Glomerular visceral epithelial cell (primary cell): Measurements from ENCODE around the gene CMTM3.
"Not testable (repeated sequence)": the region's sequence is repeated elsewhere in the genome, so short reads cannot be mapped to it uniquely, and the experiment has no call there.

ENCODE experiments used
- DNase-seq: peaks from one replicate; pipeline ENCODE4 v3.0.0-alpha.2; 2016; ENCODE audit errors: extremely low spot score

The CMTM3 gene

GRCh38 chr16:66581246-66581952, 23.1 kb upstream of the CMTM3 start:
- no peak for DNase-seq

DNA sequence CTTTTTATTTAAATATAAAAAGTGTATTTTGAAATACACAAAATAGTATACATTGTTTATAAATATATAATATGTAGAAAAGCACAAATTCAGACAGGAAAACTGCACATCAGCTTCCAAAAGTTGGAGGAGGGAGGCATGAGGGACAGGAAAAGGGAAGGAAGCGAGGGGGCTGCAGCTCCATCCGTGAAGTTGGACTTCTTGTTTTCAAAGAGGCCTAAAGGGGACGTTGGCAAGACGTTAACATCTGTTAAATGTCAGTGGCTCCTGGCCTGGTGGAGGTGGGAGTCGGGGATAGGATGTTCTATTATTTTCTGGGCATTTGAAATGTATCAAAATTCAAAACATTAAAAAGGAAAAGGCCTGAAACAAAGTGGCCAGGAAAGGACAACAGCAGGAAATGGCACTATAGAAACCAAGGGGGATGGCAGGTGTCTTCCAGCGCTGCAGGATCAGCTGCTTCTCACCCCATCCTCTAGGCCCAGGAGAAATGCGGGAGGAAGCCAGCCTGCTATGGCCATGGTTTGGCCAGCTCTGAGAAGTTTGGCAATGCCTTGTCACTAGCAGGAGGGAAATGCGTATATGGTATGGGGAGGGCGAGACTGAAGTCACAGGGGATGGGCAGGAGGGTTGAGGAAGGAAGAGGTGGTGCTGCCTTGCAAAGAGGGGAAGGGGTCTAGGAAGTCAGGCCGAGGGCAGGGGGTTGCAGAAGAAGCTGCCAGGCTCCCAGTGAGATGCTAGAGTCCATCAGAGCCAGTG, 18.8 kb upstream of the CMTM3 start:
- no peak for DNase-seq

DNA sequence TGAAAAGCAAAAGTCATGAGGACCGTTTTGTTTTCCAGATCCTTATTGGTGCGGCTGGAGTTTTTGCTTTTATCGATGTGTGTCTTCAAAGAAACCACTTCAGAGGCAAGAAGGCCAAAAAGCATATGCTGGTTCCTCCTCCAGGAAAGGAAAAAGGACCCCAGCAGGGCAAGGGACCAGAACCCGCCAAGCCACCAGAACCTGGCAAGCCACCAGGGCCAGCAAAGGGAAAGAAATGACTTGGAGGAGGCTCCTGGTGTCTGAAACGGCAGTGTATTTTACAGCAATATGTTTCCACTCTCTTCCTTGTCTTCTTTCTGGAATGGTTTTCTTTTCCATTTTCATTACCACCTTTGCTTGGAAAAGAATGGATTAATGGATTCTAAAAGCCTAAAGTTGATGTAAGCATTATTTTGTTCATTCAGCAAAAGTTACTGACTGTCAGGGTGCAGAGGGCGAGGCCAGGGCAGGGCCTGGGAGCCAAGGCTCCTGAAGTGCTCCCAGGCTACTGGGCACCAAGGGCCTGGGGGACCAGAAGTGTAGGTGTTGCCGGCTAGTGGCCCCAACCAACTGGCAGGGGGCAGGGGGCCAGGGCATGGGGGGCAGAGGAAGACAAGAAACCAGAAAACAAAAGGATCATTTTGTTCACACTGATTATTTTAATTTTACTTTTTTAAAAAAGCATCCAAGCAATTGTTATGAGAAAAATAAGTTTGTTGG, 16.5 kb upstream of the CMTM3 start:
- DNase-seq, result no peak

GRCh38 chr16:66588981-66589713, 15.4 kb upstream of the CMTM3 start:
- DNase-seq, result no peak

GRCh38 chr16:66590322-66590721, 14.2 kb upstream of the CMTM3 start:
- DNase-seq, result no peak

DNA sequence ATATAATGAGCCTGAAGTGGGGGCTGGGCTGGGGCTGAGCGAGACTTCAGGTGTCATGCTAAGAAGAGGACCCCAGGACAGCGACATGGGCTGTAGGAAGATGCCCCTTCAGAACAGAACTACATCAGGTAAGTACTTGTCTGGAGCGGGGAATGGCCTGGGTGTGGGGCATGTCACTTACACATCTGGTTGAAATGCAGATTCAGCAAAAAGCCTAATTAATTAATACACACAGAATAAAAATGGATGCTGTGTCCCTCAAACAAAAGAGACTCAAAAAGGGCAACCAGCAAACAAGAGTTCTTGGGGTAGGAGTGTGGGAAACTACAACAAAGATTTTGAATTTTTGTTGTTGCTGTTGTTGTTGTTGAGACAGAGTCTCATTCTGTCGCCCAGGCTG, 13.5 kb upstream of the CMTM3 start:
- DNase-seq, result no peak

DNA sequence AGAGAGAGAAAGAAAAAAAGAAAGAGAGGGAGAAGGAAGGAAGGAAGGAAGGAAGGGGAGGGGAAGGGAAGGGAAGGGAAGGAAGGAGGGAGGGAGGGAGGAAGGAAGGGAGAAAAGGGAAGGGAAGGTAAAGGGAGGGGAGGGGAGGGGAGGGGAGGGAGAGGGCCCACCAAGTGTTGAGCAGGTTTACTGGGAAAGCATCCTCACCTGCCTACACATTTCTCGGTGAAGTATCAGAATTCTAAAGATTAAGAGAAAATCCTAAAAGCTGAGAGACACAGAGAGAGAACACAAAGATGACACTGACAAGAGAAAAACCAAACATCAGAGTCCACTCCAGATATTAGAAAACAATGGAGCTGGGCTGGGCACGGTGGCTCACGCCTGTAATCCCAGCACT, 12.3 kb upstream of the CMTM3 start:
- no peak for DNase-seq

GRCh38 chr16:66592814-66593213, 11.7 kb upstream of the CMTM3 start:
- DNase-seq, result no peak

GRCh38 chr16:66594739-66595138, 9.8 kb upstream of the CMTM3 start:
- no peak for DNase-seq

DNA sequence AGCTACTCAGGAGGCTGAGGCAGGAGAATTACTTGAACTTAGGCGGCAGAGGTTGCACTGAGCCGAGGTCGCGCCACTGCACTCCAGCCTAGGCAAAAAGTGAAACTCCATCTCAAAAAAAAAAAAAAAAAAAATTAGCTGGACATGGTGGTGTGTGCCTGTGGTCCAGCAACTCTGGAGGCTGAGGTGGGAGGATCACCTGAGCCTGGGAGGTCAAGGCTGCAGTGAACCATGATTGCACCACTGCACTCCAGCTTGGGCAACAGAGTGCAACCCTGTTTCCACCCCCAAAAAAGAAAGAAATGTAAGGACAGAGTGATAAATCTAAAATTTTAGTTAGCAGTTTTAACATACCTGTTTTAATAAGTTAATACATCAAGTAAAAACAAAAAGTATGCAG, 7.9 kb upstream of the CMTM3 start:
- DNase-seq, result not testable (repeated sequence)

DNA sequence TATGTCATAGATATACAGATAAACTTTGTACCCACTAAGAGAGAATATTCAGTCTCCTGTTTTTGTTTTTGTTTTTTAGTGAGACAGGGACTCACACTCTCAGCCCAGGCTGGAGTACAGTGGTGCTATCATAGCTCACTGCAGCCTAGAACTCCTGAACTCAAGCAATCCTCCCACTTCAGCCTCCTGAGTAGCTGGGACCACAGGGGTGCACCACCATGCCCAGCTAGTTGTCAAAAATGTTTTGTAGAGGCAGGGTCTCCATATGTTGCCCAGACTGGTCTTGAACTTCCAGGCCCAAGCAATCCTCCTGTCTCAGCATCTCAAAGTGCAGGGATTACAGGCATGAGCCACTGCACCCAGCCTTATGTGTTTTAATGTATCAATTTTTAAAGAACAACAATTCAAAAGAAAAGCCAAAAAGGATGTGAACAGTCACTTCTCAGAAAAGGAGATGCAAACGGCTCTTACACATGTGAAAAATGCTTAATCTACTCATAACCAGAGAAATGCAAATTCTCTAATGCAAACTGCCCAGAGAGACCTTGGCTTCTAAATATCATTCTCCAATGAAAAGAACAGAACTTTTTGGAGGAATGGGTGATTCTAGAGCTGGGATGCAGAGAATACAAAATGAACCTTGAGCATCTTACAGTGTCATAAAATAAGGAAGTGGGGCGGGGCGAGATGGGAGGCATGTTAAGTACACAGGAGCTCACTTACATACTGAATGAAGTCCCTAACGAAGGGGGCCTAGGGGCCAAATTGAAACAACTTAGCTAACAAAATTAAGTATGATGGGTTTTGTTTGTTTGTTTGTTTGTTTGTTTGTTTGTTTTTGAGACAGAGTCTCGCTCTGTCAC, 7.3 kb upstream of the CMTM3 start:
- no peak for DNase-seq

- no peak for DNase-seq
Measured at GRCh38 chr16:66598111-66598510, 6.4 kb upstream of the CMTM3 start.

DNA sequence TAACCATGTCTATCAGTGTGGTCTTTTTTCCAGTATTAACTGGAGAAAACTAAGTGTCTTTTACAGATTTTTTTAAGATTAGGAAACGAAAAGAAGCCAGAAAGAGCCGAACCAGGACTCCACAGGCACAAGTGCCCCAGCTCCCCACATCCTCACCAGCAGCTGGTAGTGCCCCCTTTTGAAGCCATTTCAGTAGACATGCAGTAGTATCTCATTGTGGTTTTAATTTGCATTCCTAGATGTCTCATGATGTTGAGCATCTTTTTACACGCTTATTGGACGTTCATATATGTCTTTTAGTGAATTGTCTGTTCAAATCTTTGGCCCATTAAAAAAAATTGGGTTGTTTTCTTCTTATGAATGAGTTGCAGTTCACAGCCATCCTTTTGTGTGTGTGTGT, 4.8 kb upstream of the CMTM3 start:
- no peak for DNase-seq

GRCh38 chr16:66600477-66600876, 4.0 kb upstream of the CMTM3 start:
- DNase-seq, result no peak

DNA sequence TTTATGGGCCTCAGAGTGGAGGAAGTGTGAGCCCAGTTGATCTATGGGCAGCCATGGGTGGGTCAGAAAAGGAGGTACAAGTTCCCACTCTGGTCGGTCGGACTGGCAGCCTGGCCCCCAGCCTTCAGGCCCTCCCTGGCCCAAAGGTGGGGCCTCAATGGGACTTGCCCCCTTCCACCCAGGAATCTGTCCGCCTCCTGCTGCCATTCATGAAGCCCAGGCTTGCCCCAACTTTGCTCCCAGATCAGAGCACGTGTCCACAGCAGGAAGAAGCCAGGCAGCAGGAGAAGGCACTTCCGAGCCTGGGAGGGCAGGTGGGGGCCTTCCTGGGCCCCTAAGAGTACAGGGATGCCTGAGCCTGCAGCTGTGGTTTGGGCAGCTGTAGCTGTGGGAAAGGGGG, 3.0 kb upstream of the CMTM3 start:
- no peak for DNase-seq

DNA sequence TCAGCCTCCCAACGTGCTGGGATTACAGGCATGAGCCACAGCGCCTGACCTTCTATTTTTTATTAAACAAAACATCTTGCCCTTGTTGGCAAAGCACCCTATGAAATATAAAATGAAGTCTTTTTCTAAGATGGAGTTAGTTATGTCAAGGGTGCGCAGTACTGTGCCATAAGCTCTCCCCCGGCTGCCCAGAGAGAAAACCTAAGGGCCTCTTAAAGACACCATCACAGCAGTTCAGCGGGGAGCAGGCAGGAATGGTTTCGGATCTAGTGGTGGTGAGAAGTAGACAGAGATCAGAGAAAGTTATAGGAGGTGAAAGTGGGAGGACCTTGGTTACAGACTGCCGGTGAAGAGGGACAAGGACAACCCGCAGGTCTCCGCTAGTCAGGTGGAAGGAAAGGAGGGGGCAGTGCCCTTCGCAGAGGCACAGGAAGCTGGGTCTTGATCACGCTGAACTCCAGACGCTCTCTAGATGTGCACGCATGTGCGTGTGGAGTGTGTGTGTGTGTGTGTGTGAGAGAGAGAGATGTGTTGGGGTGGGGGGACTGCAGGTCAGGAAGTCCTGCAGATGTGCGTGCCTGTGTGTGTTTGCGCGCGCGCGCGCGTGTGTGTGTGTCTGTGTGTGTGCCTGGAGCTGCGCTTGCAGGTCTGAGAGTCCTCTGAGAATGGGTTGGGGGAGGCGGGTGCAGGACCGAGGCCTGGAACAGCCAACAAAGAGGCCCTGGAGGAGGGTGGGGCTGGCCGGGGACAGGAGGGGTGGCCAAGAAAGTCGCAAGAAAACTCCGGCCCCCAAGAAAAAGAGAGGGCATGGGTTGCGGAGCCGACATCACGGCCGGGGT, 748 bp upstream of the CMTM3 start:
- DNase-seq, result peak; percentile 71

DNA sequence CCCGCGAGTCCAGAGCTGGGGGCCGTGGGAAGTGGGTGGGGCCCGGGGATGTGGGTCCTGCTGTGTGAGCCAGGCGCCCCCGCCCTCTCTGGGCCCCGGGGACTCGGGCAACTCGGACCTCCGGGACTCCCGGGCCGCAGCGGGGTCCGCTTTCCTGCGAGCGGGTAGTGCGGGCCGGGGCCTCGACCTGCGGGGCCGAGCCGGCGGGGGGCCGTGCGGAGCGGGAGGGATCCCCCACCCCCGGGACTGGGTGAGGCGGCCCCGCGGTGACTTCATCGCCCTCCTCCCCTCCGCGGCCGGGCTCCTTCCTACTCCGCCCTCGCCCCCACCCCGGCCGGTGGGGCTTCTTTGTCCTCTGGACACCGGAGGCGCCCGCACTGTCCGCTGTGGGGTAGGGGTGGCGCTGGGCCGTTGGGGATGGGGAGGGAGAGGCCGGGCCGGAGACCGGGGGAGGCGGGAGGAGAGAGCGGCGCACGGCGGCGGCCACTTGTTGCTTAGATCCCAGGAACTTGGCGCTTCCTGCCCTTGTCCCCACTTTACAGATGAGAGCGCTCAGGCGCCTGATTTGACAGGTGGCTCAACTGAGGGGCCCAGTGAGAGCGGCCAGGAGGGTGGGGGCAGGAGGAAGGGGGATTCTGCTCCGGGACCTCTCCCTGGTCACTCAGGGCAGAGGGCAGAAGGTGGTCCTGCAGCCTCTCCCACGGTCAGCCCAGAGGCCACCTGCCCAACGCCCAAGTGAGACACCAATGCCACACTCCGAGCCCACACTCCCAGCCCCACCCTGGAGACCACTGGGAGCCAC, 874 bp downstream of the CMTM3 start:
- DNase-seq, result peak; percentile 56

GRCh38 chr16:66605979-66606751, 1.7 kb downstream of the CMTM3 start:
- no peak for DNase-seq
